ENCODE results near the gene LTA4H.

DNA sequence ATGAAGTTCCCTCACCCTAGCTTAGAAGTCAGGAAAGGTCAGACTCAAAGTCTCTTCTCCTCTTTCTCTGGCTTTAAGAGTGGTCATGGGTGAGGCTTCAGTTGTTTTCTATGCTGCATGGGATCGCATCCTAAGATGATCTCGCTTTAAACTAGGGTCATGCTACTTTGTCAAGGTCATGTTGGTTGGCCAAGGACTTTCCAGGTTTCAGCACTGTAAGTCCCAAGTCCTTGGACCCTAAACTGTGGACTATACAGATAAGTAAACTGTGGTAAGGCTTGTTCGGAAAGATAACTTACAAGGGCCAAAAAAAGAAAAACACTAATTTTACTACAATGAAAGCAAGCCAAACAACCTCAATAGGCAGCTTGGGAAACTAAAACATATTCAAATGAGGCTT is 56.6 kb downstream of the LTA4H start:
- TF ChIP-seq, protein P1, sequence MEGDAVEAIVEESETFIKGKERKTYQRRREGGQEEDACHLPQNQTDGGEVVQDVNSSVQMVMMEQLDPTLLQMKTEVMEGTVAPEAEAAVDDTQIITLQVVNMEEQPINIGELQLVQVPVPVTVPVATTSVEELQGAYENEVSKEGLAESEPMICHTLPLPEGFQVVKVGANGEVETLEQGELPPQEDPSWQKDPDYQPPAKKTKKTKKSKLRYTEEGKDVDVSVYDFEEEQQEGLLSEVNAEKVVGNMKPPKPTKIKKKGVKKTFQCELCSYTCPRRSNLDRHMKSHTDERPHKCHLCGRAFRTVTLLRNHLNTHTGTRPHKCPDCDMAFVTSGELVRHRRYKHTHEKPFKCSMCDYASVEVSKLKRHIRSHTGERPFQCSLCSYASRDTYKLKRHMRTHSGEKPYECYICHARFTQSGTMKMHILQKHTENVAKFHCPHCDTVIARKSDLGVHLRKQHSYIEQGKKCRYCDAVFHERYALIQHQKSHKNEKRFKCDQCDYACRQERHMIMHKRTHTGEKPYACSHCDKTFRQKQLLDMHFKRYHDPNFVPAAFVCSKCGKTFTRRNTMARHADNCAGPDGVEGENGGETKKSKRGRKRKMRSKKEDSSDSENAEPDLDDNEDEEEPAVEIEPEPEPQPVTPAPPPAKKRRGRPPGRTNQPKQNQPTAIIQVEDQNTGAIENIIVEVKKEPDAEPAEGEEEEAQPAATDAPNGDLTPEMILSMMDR (IDR thresholded peaks at IDR 0.05; ENCODE audit: insufficient read depth, low read depth, low read length), result no peak
- TF ChIP-seq EZH2 (IDR thresholded peaks at IDR 0.05; ENCODE audit: insufficient read depth, low read length), result no peak

Measured in astrocyte (in vitro differentiated cells and primary cell).